OCI-LY7 (cell line): ENCODE results near the gene CROT. TPM values are rescaled to one million over a fixed set of nuclear protein-coding genes. Genes with fewer than 3 reads are reported as not detected.
A peak's percentile ranks its signal among the peaks of the same experiment; 100 is the strongest.

Source experiments
- Bru-seq: library from RNA; stranded (reverse); fragments of 400-500 nt; gene quantifications from one replicate; lab custom pipeline; 2021; lab: Mats Ljungman, UMichigan
- BruChase-seq, 2 experiments: library from RNA; stranded (reverse); fragments of 400-500 nt; gene quantifications; one replicate each; lab custom pipeline; 2021; lab: Mats Ljungman, UMichigan
- BruUV-seq: library from RNA; stranded (reverse); fragments of 400-500 nt; replicated peaks from 2 replicates; lab custom pipeline; 2021; lab: Mats Ljungman, UMichigan
- CTCF ChIA-PET: fragments of 300-600 bp; sonication (Branson Sonifier 250); formaldehyde crosslinking; loops from one replicate; lab custom pipeline; 2022; ENCODE audit warnings: antibody characterized with exemption; ENCODE audit not compliant: unreplicated experiment; lab: Charles Lee
- POLR2A ChIA-PET: fragments of 300-600 bp; sonication (Branson Sonifier 250); formaldehyde crosslinking; loops from one replicate; lab custom pipeline; 2022; ENCODE audit warnings: antibody characterized with exemption; lab: Charles Lee
- DNase-seq: peaks from one replicate; pipeline ENCODE4 v3.0.0-alpha.2; 2015; ENCODE audit warnings: low spot score
- H2AFZ ChIP-seq: fragments of 200-600 bp; sonication (generic), shearing (Covaris generic); 2 replicates; pipeline ENCODE4 v1.6.1; 2014; ENCODE audit warnings: mild to moderate bottlenecking, antibody characterized with exemption, low read length, moderate library complexity
- H3K27ac ChIP-seq: fragments of 200-600 bp; sonication (generic); 2 replicates; pipeline ENCODE4 v1.5.1; 2014; ENCODE audit warnings: mixed run types, low read depth, mild to moderate bottlenecking, moderate library complexity, low read length, inconsistent platforms; ENCODE audit not compliant: poor library complexity, severe bottlenecking
- H3K36me3 ChIP-seq: fragments of 200-600 bp; sonication (generic); 2 replicates; pipeline ENCODE4 v1.6.1; 2014; ENCODE audit warnings: mild to moderate bottlenecking, antibody characterized with exemption, low read length, moderate library complexity, mixed read lengths; ENCODE audit not compliant: insufficient read depth
- H3K4me1 ChIP-seq: fragments of 200-600 bp; sonication (generic); 2 replicates; pipeline ENCODE4 v1.5.1; 2014; ENCODE audit warnings: mild to moderate bottlenecking, low read length; ENCODE audit not compliant: insufficient read depth, poor library complexity, severe bottlenecking
- H3K4me2 ChIP-seq: fragments of 200-600 bp; sonication (generic); 2 replicates; pipeline ENCODE4 v1.6.1; 2014; ENCODE audit warnings: mild to moderate bottlenecking, low read length
- H3K4me3 ChIP-seq: fragments of 200-600 bp; sonication (generic); 2 replicates; pipeline ENCODE4 v1.5.1; 2014; ENCODE audit warnings: mild to moderate bottlenecking, low read depth, low read length; ENCODE audit not compliant: poor library complexity, severe bottlenecking
- H3K79me2 ChIP-seq: fragments of 200-600 bp; sonication (generic); 2 replicates; pipeline ENCODE4 v1.6.1; 2016; ENCODE audit warnings: low read depth, mild to moderate bottlenecking, low read length, moderate library complexity, mixed read lengths; ENCODE audit not compliant: insufficient read depth
- H3K9me2 ChIP-seq: fragments of 200-600 bp; sonication (generic); 2 replicates; pipeline ENCODE4 v1.6.1; 2016; ENCODE audit warnings: mild to moderate bottlenecking, low read length, mixed read lengths; ENCODE audit not compliant: insufficient read depth
- H3K9me3 ChIP-seq: fragments of 200-600 bp; sonication (generic); 2 replicates; pipeline ENCODE4 v1.6.1; 2014; ENCODE audit warnings: mild to moderate bottlenecking, mixed run types, low read length, mixed read lengths
- H4K20me1 ChIP-seq: fragments of 200-600 bp; sonication (generic); 2 replicates; pipeline ENCODE4 v1.6.1; 2014; ENCODE audit warnings: mild to moderate bottlenecking, antibody characterized with exemption, low read length, moderate library complexity, mixed read lengths; ENCODE audit not compliant: insufficient read depth
- CTCF ChIP-seq: fragments of 200-600 bp; sonication (generic); conservative IDR thresholded peaks from 2 replicates; pipeline ENCODE4 v1.5.1; 2014; ENCODE audit warnings: mild to moderate bottlenecking, antibody characterized with exemption, low read length, moderate library complexity, mixed read lengths
- EZH2phosphoT487 ChIP-seq: fragments of 200-600 bp; sonication (generic); IDR thresholded peaks from 2 replicates; pipeline ENCODE4 v1.6.1; 2018; ENCODE audit warnings: low read depth, borderline replicate concordance, mild to moderate bottlenecking, mixed run types, antibody characterized with exemption, low read length, moderate library complexity, mixed read lengths
- intact Hi-C: fragments of 100-400 bp; cut with micrococcal nuclease; formaldehyde crosslinking; loops from one replicate; pipeline ENCODE4 v1.10.0; 2022; ENCODE audit not compliant: unreplicated experiment
- long read RNA-seq: library from polyadenylated mRNA; stranded (forward); transcript quantifications from one replicate; pipeline ENCODE4 v2.0.0, GENCODE V29; 2022
- total RNA-seq, 2 experiments: library from RNA; depleted of rRNA in 1 of 2; stranded (reverse); fragments of >200 nt in 1 of 2; shearing (Covaris generic) in 1 of 2; gene quantifications; 2 replicates each; pipeline ENCODE4 v1.2.3, GENCODE V29; 2014 to 2022

CROT gene
- total RNA-seq (2014; rRNA removed; shearing (Covaris generic)): 3.0 and 5.2 TPM in 2 replicates
- total RNA-seq (2022): 8.1 and 8.6 TPM in 2 replicates
- percentile 57 among the genes with signal in this experiment for Bru-seq, nascent RNA
- percentile 46 among the genes with signal in this experiment for BruChase-seq, experiment 1, labeled RNA remaining after a 6-hour chase
- percentile 56 among the genes with signal in this experiment for BruChase-seq, experiment 2, labeled RNA remaining after a 2-hour chase
- long read RNA-seq, partial matches to known transcripts: 5 of 9 reads
- long read RNA-seq, other reads (novel, unspliced or antisense): 2 of 9 reads

- peak within 1 kb of the TSS; percentile 57 for H3K27ac ChIP-seq
- H3K36me3 ChIP-seq: peaks cover 34% of the 10 kb centered on the region
- peak; percentile 95 for DNase-seq
- H3K9me3 ChIP-seq: no peaks in the 10 kb centered on the region
- H4K20me1 ChIP-seq: no peaks in the 10 kb centered on the region
- BruUV-seq: no TSS peak
- TF ChIP-seq EZH2phosphoT487: no peak
- TF ChIP-seq CTCF: no peak
- intact Hi-C loops: loop anchor here (1.0 to 5.0 kb wide), 5 partner anchors 127 to 587 kb away; partner anchors contain the start of genes ADAM22, DBF4, DMTF1 and SLC25A40
- CTCF ChIA-PET: no interaction called here
- peaks cover 19% of the 10 kb centered on the region; the same call in 1 of the 2 replicates for H3K79me2 ChIP-seq
- POLR2A ChIA-PET: interaction anchor here (0.5 to 2.0 kb wide), 23 partner anchors 9 to 1462 kb away, joined by 3 to 6 read pairs (median 3); partner anchors contain the start of gene DMTF1
- peaks cover 30% of the 10 kb centered on the region for H3K4me1 ChIP-seq
- H3K4me2 ChIP-seq: peak within 1 kb of the TSS; percentile 85
- H3K9me2 ChIP-seq: no peaks in the 10 kb centered on the region
- peak within 1 kb of the TSS; percentile 93 for H2AFZ ChIP-seq
- H3K4me3 ChIP-seq: peak within 1 kb of the TSS; percentile 74
These were observed at the start of gene CROT for GRCh38 chr7:87345166-87345927. Gene CROT, plus strand, starts transcription at chr7:87345664. Its CDS starts 3,405 bp downstream, at chr7:87349069.

- intact Hi-C loops: no loop called here
- CTCF ChIA-PET: no interaction called here
- Histone ChIP-seq H3K36me3 (no peaks in the 10 kb centered on the region), H3K9me3 (no peaks in the 10 kb centered on the region), H3K4me1 (no peaks in the 10 kb centered on the region), H3K4me2 (no peak overlapping the region), H3K4me3 (no peak overlapping the region), H3K27ac (no peak overlapping the region), H3K79me2 (no peaks in the 10 kb centered on the region), H3K9me2 (no peaks in the 10 kb centered on the region), H4K20me1 (no peaks in the 10 kb centered on the region), H2AFZ (no peak overlapping the region)
- TF ChIP-seq EZH2phosphoT487 (no peak), CTCF (no peak)
- no peak for DNase-seq
- BruUV-seq: no TSS peak
- POLR2A ChIA-PET: no interaction called here
These were observed 44.7 kb upstream of the CROT start for GRCh38 chr7:87300756-87301155.
